Esophagus squamous epithelium (tissue), 5 donors: ENCODE results near the gene CREB3L1. TPM values are rescaled to one million over a fixed set of nuclear protein-coding genes. Genes with fewer than 3 reads are reported as not detected.
A peak's percentile ranks its signal among the peaks of the same experiment; 100 is the strongest.

Source experiments
- DNase-seq: peaks from one replicate; lab custom pipeline; 2025; lab: John Stamatoyannopoulos, UW
- H3K27ac ChIP-seq, 4 donors: fragments of 200-600 bp; sonication (generic); one replicate each; pipeline ENCODE4 v1.5.1; 2016 to 2019; ENCODE audit warnings: mild to moderate bottlenecking in 1 of 4
- H3K27me3 ChIP-seq, 4 donors: fragments of 200-600 bp; sonication (generic); 1 replicate in 3 of 4; 2 replicates in 1 of 4; pipeline versions ENCODE4 v1.5.1 to v1.6.0; 2017 to 2021; ENCODE audit warnings: antibody characterized with exemption in 1 of 4
- H3K36me3 ChIP-seq, 3 donors: fragments of 200-600 bp; sonication (generic); one replicate each; pipeline ENCODE4 v1.5.1; 2016 to 2019
- H3K4me1 ChIP-seq, 3 donors: fragments of 200-600 bp; sonication (generic); one replicate each; pipeline ENCODE4 v1.5.1; 2017 to 2019
- H3K4me3 ChIP-seq, 4 donors: fragments of 200-600 bp; sonication (generic); 1 replicate in 3 of 4; 2 replicates in 1 of 4; pipeline ENCODE4 v1.5.1; 2016 to 2019; ENCODE audit warnings: mild to moderate bottlenecking in 2 of 4, moderate library complexity in 1 of 4
- H3K9me3 ChIP-seq, 3 donors: fragments of 200-600 bp; sonication (generic); one replicate each; pipeline ENCODE4 v1.5.1; 2016 to 2019
- CTCF ChIP-seq, 6 experiments: fragments of 450-650 bp in 4 of 6; fragments of 200-600 bp in 2 of 6; sonication (generic) in 2 of 6; IDR thresholded peaks; one replicate each; pipeline ENCODE4 v1.5.1; 2016 to 2019; ENCODE audit warnings: antibody characterized with exemption in 6 of 6, mild to moderate bottlenecking in 4 of 6, moderate library complexity in 4 of 6
- POLR2A ChIP-seq, 4 donors: fragments of 450-650 bp; IDR thresholded peaks; one replicate each; pipeline ENCODE4 v1.6.1; 2017; ENCODE audit warnings: antibody characterized with exemption in 4 of 4, mild to moderate bottlenecking in 4 of 4, moderate library complexity in 3 of 4
- WGBS, 2 donors: methylation state at CpG; one replicate each; pipeline ENCODE4 v1.1.5; 2018; 5-methylcytosine and 5-hydroxymethylcytosine counted together
- intact Hi-C: fragments of 100-400 bp; cut with DNase I; formaldehyde crosslinking; loops from one replicate; pipeline ENCODE4 v1.15.0; 2022
- total RNA-seq, 4 donors: library from RNA; depleted of rRNA; stranded (reverse); fragments of >200 nt; gene quantifications; one replicate each; pipeline ENCODE4 v1.1.0, GENCODE V29; 2016
- donor health status: DM: yes; HTN: yes; CAD: no.

CREB3L1 gene
- total RNA-seq, 4 donors from 2014 or later, result 0.13 to 2.1 (median 0.63) TPM

- peak overlapping the region; percentile 25 to 94 (median 68) for H3K4me3 ChIP-seq
- H3K27me3 ChIP-seq, result no peaks in the 10 kb centered on the region
- H3K36me3 ChIP-seq, result no peaks in the 10 kb centered on the region
- DNase-seq, result no peak
- intact Hi-C loops, result no loop called here
- WGBS, 2 donors, result 20 to 34% methylated on average over 2 to 9 of the region's 20 CpGs
- TF ChIP-seq POLR2A (IDR thresholded peaks at IDR 0.05), result peak in 1 of 4 donors; percentile 50
- peak in 1 of 6 experiments; percentile 11 for TF ChIP-seq CTCF (IDR thresholded peaks at IDR 0.05)
- peaks cover 35 to 72% (median 47%) of the 10 kb centered on the region in 3 donors for H3K4me1 ChIP-seq
- no peaks in the 10 kb centered on the region for H3K9me3 ChIP-seq
- peak overlapping the region; percentile 71 to 88 (median 82) for H3K27ac ChIP-seq
These were observed 67.7 kb downstream of the CREB3L1 start for GRCh38 chr11:46345131-46345597.

- peaks cover 41 to 77% (median 55%) of the 10 kb centered on the region in 3 donors for H3K4me1 ChIP-seq
- intact Hi-C loops, result no loop called here
These were observed 68.5 kb downstream of the CREB3L1 start for GRCh38 chr11:46345881-46346484.

GRCh38 chr11:46346886-46347636, 69.6 kb downstream of the CREB3L1 start, which contains the start of gene DGKZ:
Gene DGKZ, plus strand, starts transcription at chr11:46347463. Its CDS starts 197 bp downstream, at chr11:46347660.
- Histone ChIP-seq H3K36me3 (no peaks in the 10 kb centered on the region), H3K9me3 (no peaks in the 10 kb centered on the region), H3K4me1 (peaks cover 52 to 86% (median 66%) of the 10 kb centered on the region in 3 donors), H3K27ac (peak within 1 kb of the TSS; percentile 80 to 88 (median 82)), H3K4me3 (peak within 1 kb of the TSS; percentile 53 to 94 (median 84)), H3K27me3 (no peaks in the 10 kb centered on the region)
- TF ChIP-seq POLR2A (IDR thresholded peaks at IDR 0.05) (peak in 1 of 4 donors; percentile 60), CTCF (IDR thresholded peaks at IDR 0.05) (peak; percentile 50 to 100 (median 99))
- 4 to 9% methylated on average over 17 to 26 of the region's 80 CpGs for WGBS, 2 donors
- intact Hi-C loops, result no loop called here
- DNase-seq, result no peak

More at GRCh38 chr11:46345881-46346484, 68.5 kb downstream of the CREB3L1 start:
- no peaks in the 10 kb centered on the region for H3K36me3 ChIP-seq
- peak overlapping the region; percentile 25 to 94 (median 68) for H3K4me3 ChIP-seq
- H3K9me3 ChIP-seq, result no peaks in the 10 kb centered on the region
- H3K27ac ChIP-seq, result peak overlapping the region; percentile 71 to 88 (median 82)
- no peaks in the 10 kb centered on the region for H3K27me3 ChIP-seq
- TF ChIP-seq CTCF (IDR thresholded peaks at IDR 0.05) (no peak), POLR2A (IDR thresholded peaks at IDR 0.05) (no peak)
- WGBS, 2 donors, result 26 to 36% methylated on average over 4 to 5 of the region's 10 CpGs
- DNase-seq, result no peak

GRCh38 chr11:46347637-46348311, 70.3 kb downstream of the CREB3L1 start:
- no peak for DNase-seq
- TF ChIP-seq CTCF (IDR thresholded peaks at IDR 0.05) (no peak), POLR2A (IDR thresholded peaks at IDR 0.05) (peak in 1 of 4 donors; percentile 14)
- H3K27me3 ChIP-seq, result no peaks in the 10 kb centered on the region
- H3K4me3 ChIP-seq, result peak overlapping the region; percentile 53 to 94 (median 84)
- 13 to 24% methylated on average over 2 to 3 of the region's 63 CpGs for WGBS, 2 donors
- intact Hi-C loops, result no loop called here
- H3K9me3 ChIP-seq, result no peaks in the 10 kb centered on the region
- no peaks in the 10 kb centered on the region for H3K36me3 ChIP-seq
- H3K4me1 ChIP-seq, result peaks cover 59 to 86% (median 72%) of the 10 kb centered on the region in 3 donors
- H3K27ac ChIP-seq, result peak overlapping the region; percentile 64 to 88 (median 82)
